ENCODE data around the gene CTNND1. TPM values are rescaled to one million over a fixed set of nuclear protein-coding genes. Genes with fewer than 3 reads are reported as not detected.

CTNND1 gene
- total RNA-seq, 4 donors from 2014 or later = 165 to 415 (median 374) TPM

GRCh38 chr11:57763568-57763967 lies 2.0 kb downstream of the CTNND1 start:
- peak overlapping the region; percentile 46 to 80 (median 60) for H3K4me3 ChIP-seq
- H3K27ac ChIP-seq = peak overlapping the region; percentile 89 to 99 (median 96)
- intact Hi-C loops (cut with DNase I; ENCODE audit: low total_unique reads) (loop anchor here (5.0 kb wide), 1 partner anchor 39 kb away; no protein-coding TSS in a partner anchor), in situ Hi-C loops (cut with MboI; ENCODE audit: low pct_ligation_motif_present in 1 of 4, low pct_unique_long_range_greater_than_20kb in 1 of 4, low sequenced_read_pairs in 3 of 4) (loop anchor here in 1 of 4 donors (5.0 kb wide), 1 partner anchor 39 kb away; no protein-coding TSS in a partner anchor)
- DNase-seq = no peak
- H3K36me3 ChIP-seq = no peaks in the 10 kb centered on the region
- H3K4me1 ChIP-seq = peaks cover 0 to 55% (median 36%) of the 10 kb centered on the region in 4 donors
- no peaks in the 10 kb centered on the region for H3K9me3 ChIP-seq
- 17 to 18% methylated on average over 1 of the region's 1 CpG for WGBS, 2 donors (ENCODE audit: low coverage in 1 of 2)
- no peaks in the 10 kb centered on the region for H3K27me3 ChIP-seq
- TF ChIP-seq EP300 (IDR thresholded peaks at IDR 0.05; ENCODE audit: low read depth) (no peak), POLR2A (IDR thresholded peaks at IDR 0.05) (no peak), POLR2AphosphoS5 (IDR thresholded peaks at IDR 0.05) (peak; percentile 20 to 45 (median 22)), CTCF (IDR thresholded peaks at IDR 0.05) (peak; percentile 29 to 58 (median 39))

- Histone ChIP-seq H3K36me3 (no peaks in the 10 kb centered on the region), H3K27me3 (no peaks in the 10 kb centered on the region), H3K9me3 (no peaks in the 10 kb centered on the region), H3K4me3 (peak overlapping the region in 3 of 4 donors; percentile 46 to 80 (median 65)), H3K27ac (peak overlapping the region; percentile 89 to 99 (median 96)), H3K4me1 (peaks cover 0 to 59% (median 37%) of the 10 kb centered on the region in 4 donors)
- TF ChIP-seq POLR2A (IDR thresholded peaks at IDR 0.05) (no peak), CTCF (IDR thresholded peaks at IDR 0.05) (no peak), POLR2AphosphoS5 (IDR thresholded peaks at IDR 0.05) (no peak), EP300 (IDR thresholded peaks at IDR 0.05; ENCODE audit: low read depth) (no peak)
- in situ Hi-C loops (cut with MboI; ENCODE audit: low pct_ligation_motif_present in 1 of 4, low pct_unique_long_range_greater_than_20kb in 1 of 4, low sequenced_read_pairs in 3 of 4) (loop anchor here in 1 of 4 donors (5.0 kb wide), 1 partner anchor 38 kb away; no protein-coding TSS in a partner anchor), intact Hi-C loops (cut with DNase I; ENCODE audit: low total_unique reads) (loop anchor here (5.0 kb wide), 1 partner anchor 38 kb away; no protein-coding TSS in a partner anchor)
- 21 to 26% methylated on average over 4 of the region's 4 CpGs for WGBS, 2 donors (ENCODE audit: low coverage in 1 of 2)
- no peak for DNase-seq
Measured at GRCh38 chr11:57764021-57764420, 2.4 kb downstream of the CTNND1 start.

GRCh38 chr11:57764566-57764965 lies 3.0 kb downstream of the CTNND1 start:
- Histone ChIP-seq H3K27ac (peak overlapping the region; percentile 89 to 99 (median 96)), H3K4me3 (peak overlapping the region in 3 of 4 donors; percentile 46 to 80 (median 65)), H3K9me3 (no peaks in the 10 kb centered on the region), H3K4me1 (peaks cover 0 to 64% (median 39%) of the 10 kb centered on the region in 4 donors), H3K27me3 (no peaks in the 10 kb centered on the region), H3K36me3 (no peaks in the 10 kb centered on the region)
- DNase-seq = no peak
- in situ Hi-C loops (cut with MboI; ENCODE audit: low pct_ligation_motif_present in 1 of 4, low pct_unique_long_range_greater_than_20kb in 1 of 4, low sequenced_read_pairs in 3 of 4) = loop anchor here in 1 of 4 donors (5.0 kb wide), 1 partner anchor 38 kb away; no protein-coding TSS in a partner anchor
- no peak for TF ChIP-seq POLR2AphosphoS5 (IDR thresholded peaks at IDR 0.05)
- no peak for TF ChIP-seq POLR2A (IDR thresholded peaks at IDR 0.05)
- TF ChIP-seq EP300 (IDR thresholded peaks at IDR 0.05; ENCODE audit: low read depth) = no peak
- TF ChIP-seq CTCF (IDR thresholded peaks at IDR 0.05) = no peak
- intact Hi-C loops (cut with DNase I; ENCODE audit: low total_unique reads) = loop anchor here (5.0 kb wide), 1 partner anchor 38 kb away; no protein-coding TSS in a partner anchor
- 22% methylated on average over 2 of the region's 2 CpGs; no CpG with 5 or more reads in 1 of the 2 donors for WGBS, 2 donors (ENCODE audit: low coverage in 1 of 2)

GRCh38 chr11:57764972-57765371 lies 3.4 kb downstream of the CTNND1 start:
- in situ Hi-C loops (cut with MboI; ENCODE audit: low pct_ligation_motif_present in 1 of 4, low pct_unique_long_range_greater_than_20kb in 1 of 4, low sequenced_read_pairs in 3 of 4) = loop anchor here in 1 of 4 donors (5.0 kb wide), 1 partner anchor 37 kb away; no protein-coding TSS in a partner anchor
- H3K4me1 ChIP-seq = peaks cover 0 to 69% (median 41%) of the 10 kb centered on the region in 4 donors
- no peaks in the 10 kb centered on the region for H3K9me3 ChIP-seq
- intact Hi-C loops (cut with DNase I; ENCODE audit: low total_unique reads) = loop anchor here (5.0 kb wide), 1 partner anchor 37 kb away; no protein-coding TSS in a partner anchor
- H3K27me3 ChIP-seq = no peaks in the 10 kb centered on the region
- peak overlapping the region in 3 of 4 donors; percentile 46 to 80 (median 65) for H3K4me3 ChIP-seq
- H3K36me3 ChIP-seq = no peaks in the 10 kb centered on the region
- peak overlapping the region; percentile 89 to 99 (median 96) for H3K27ac ChIP-seq
- 17 to 20% methylated on average over 2 of the region's 2 CpGs for WGBS, 2 donors (ENCODE audit: low coverage in 1 of 2)
- no peak for DNase-seq
- TF ChIP-seq EP300 (IDR thresholded peaks at IDR 0.05; ENCODE audit: low read depth) = no peak
- TF ChIP-seq CTCF (IDR thresholded peaks at IDR 0.05) = no peak
- TF ChIP-seq POLR2A (IDR thresholded peaks at IDR 0.05) = no peak
- no peak for TF ChIP-seq POLR2AphosphoS5 (IDR thresholded peaks at IDR 0.05)

Data from transverse colon (tissue), 4 donors.